Measurements from ENCODE around the gene AMBP.

The AMBP gene

DNA sequence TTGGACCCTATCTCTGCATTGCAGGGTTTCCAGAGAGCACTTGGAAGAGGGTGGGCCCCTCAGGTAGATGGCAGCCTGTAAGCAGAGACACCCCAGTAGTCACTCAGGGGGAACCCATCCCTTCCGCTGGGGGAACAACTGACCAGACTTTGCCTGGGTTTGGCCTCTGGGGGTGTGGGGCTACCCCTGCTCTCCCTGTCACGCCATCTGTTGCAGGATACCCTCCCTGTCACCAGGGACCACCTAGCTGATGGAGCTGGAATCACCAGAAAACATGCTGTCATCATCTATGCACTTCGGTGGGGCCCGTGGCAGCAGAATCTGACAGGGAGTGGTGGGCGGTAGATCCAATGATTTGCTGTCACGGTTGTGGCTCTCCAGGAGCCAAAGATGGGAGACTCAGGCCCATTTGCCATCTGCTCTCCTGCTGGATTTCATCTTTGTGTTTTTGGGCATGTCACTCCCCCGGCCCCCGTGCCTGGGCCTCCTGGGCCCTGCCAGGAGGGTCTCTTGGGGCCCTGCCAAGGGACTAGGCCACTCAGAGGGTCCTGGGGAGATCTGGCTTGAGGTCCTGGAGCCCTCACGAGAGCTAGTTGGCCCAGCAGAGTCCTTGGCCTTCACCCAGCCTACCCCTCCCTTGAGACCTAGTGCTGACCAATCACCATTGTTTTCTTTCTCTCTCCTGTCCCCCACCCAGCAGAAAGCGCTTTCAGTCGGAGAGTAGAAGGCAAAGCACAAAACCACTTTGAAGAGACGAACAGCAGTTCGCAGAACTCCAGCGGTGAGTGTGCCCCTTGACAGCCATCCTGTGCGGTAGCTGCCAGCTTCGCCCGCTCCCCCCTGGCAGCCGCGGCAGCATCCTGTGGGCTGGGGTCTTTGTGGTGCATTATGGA lies 45.9 kb downstream of the AMBP start:
- peak; percentile 14 to 19 for DNase-seq (ENCODE audit: low read depth in 2 of 2)
- H3K4me3 ChIP-seq (replicated peaks in 1 of 2; ENCODE audit: low read depth in 2 of 2, low read length in 2 of 2): no peak overlapping the region
- TF ChIP-seq CTCF (IDR thresholded peaks at IDR 0.05; ENCODE audit: low read depth, low read length): no peak

GRCh38 chr9:114031037-114031630 lies 47.0 kb downstream of the AMBP start:
- DNase-seq (ENCODE audit: low read depth in 2 of 2): no peak
- H3K4me3 ChIP-seq (replicated peaks in 1 of 2; ENCODE audit: low read depth in 2 of 2, low read length in 2 of 2): no peak overlapping the region
- no peak for TF ChIP-seq CTCF (IDR thresholded peaks at IDR 0.05; ENCODE audit: low read depth, low read length)

DNA sequence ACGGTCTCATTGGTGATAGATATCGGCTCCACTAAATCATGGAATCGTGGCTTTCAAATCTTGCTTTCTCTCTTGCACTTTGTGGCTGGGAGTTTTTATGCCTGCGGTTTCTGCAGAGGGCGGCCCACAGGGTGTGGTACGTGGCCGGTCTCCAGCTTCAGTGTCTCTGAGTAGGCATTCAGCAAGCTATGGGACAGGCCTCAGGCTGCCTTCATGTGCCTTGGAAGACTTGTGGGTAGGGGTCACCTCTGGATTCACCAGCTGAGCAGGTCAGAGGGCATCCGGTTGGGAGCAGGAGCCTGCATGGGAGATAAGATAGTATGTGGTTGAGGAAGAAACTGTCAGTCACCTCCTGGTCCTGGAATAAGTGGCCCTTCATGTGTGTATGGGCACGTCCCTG lies 47.7 kb downstream of the AMBP start:
- TF ChIP-seq CTCF (IDR thresholded peaks at IDR 0.05; ENCODE audit: low read depth, low read length): no peak
- no peak for DNase-seq (ENCODE audit: low read depth in 2 of 2)
- H3K4me3 ChIP-seq (replicated peaks in 1 of 2; ENCODE audit: low read depth in 2 of 2, low read length in 2 of 2): no peak overlapping the region

DNA sequence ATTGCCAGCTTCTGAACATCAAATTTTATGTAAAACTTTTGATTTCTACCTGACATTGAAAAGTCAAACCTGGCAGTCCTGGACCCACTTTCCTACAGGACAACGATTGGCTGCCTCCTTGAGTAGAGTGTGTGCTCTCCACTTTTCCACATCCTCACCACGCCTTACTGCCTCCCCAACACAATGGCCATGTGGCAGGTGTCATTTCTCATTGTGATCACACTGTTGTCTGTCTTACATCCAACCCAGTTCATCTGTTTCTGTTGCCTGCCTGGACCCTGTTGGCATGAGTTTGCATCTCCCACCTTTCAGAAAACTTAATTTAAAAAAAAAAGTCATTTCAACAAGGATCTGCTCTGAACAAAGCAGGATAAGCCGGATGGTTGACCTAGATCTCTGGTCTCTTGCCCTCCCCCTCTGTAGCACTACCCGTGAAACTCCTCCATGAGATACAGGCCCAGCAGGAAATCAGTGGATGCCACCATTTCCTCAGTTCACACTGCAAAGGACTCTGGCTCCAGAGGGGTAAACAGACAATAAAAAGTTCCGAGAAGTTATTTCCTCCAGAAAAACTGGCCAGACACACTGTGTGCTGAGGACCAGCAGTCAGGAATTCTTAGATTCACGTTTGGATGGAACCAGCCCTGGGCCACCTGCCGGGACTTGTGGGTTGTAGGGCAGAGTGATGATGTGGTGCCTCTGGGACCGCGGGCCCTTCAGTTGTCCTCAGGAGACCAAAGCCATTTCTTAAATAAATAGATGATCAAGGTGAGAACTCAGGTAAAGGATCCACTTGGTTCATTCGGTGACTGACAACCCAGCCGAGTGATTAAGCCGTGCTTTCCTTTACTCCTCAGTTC lies 48.6 kb downstream of the AMBP start:
- no peak for TF ChIP-seq CTCF (IDR thresholded peaks at IDR 0.05; ENCODE audit: low read depth, low read length)
- no peak for DNase-seq (ENCODE audit: low read depth in 2 of 2)
- no peak overlapping the region for H3K4me3 ChIP-seq (replicated peaks in 1 of 2; ENCODE audit: low read depth in 2 of 2, low read length in 2 of 2)

DNA sequence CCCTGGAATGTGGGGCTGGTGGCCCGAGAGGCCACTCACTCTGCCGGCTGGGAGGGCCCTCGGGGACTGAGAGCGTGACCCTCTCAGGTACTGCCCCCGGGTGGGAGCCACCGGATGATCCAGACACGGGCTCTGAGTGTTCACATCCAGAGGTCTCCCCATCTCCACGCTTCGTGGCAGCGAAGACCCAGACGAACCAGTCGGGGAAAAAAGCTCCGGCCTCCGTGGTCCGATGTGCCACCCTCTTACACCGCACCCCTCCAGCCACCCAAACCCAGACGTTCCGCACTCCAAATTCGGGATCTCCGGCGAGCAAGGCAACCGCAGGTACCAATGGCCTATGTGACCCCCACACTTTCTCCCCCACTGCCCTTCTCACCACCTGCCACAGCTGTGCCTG lies 49.5 kb downstream of the AMBP start:
- no peak for TF ChIP-seq CTCF (IDR thresholded peaks at IDR 0.05; ENCODE audit: low read depth, low read length)
- no peak overlapping the region for H3K4me3 ChIP-seq (replicated peaks in 1 of 2; ENCODE audit: low read depth in 2 of 2, low read length in 2 of 2)
- DNase-seq (ENCODE audit: low read depth in 2 of 2): no peak

DNA sequence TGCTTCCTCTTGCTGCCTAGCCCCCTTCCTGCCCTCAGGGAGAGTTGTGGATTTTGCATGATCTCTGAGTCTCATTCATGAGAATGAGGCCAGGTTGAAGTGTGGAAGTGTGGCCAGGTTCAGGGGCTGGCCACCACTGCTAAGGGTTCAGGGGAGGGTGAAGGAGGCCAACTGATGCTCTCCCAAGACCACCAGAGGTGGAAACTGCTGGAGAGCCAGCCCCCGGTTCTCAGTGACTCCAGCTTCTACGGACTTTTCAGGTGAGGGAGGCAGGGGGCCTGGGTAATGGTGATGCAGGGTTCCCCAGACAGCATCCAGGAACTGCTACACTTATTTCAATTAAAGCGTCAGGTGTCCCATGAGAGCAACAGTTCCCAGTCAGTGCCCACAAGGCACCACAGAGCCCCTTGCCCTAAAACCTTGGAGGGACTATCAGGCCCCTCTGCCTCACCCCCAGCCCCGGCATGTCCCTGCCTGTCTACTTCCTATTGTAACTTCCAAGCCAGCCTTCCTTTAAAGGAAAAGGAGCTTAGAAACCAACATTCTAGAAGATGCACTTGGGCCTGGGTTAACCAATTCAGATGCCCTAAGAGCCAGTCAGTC lies 50.1 kb downstream of the AMBP start:
- no peak overlapping the region for H3K4me3 ChIP-seq (replicated peaks in 1 of 2; ENCODE audit: low read depth in 2 of 2, low read length in 2 of 2)
- no peak for DNase-seq (ENCODE audit: low read depth in 2 of 2)
- no peak for TF ChIP-seq CTCF (IDR thresholded peaks at IDR 0.05; ENCODE audit: low read depth, low read length)

Measured in cardiac fibroblast (primary cell).